H9 (cell line): ENCODE measurements around the gene KIAA1328. TPM values are rescaled to one million over a fixed set of nuclear protein-coding genes. Genes with fewer than 3 reads are reported as not detected.

ENCODE experiments used
- DNase-seq: peaks from one replicate; pipeline ENCODE4 v3.0.0-alpha.2; 2017
- H2AFZ ChIP-seq: one replicate; pipeline ENCODE4 v1.6.1; 2013; ENCODE audit warnings: mild to moderate bottlenecking, low read length, control low read depth, moderate library complexity
- H2AK5ac ChIP-seq: 2 replicates; pipeline ENCODE4 v1.6.1; 2013; ENCODE audit warnings: low read length, control low read depth, mixed read lengths; ENCODE audit not compliant: insufficient read length
- H2BK120ac ChIP-seq: one replicate; pipeline ENCODE4 v1.6.1; 2013; ENCODE audit warnings: low read depth, mild to moderate bottlenecking, low read length, control low read depth, inconsistent platforms; ENCODE audit not compliant: poor library complexity, severe bottlenecking
- H2BK12ac ChIP-seq: 2 replicates; pipeline ENCODE4 v1.6.1; 2013; ENCODE audit warnings: low read length, control low read depth, mixed read lengths, low read depth; ENCODE audit not compliant: insufficient read length
- H2BK15ac ChIP-seq: 2 replicates; pipeline ENCODE4 v1.6.1; 2013; ENCODE audit warnings: low read depth, low read length, control low read depth
- H2BK20ac ChIP-seq: one replicate; pipeline ENCODE4 v1.6.1; 2013; ENCODE audit warnings: low read depth, mild to moderate bottlenecking, low read length, control low read depth, inconsistent platforms; ENCODE audit not compliant: poor library complexity, severe bottlenecking
- H2BK5ac ChIP-seq: 2 replicates; pipeline ENCODE4 v1.6.1; 2013; ENCODE audit warnings: low read length, control low read depth, mixed read lengths; ENCODE audit not compliant: insufficient read length
- H3K14ac ChIP-seq: 2 replicates; pipeline ENCODE4 v1.6.1; 2013; ENCODE audit warnings: low read length, control low read depth; ENCODE audit not compliant: insufficient read depth
- H3K18ac ChIP-seq: 2 replicates; pipeline ENCODE4 v1.6.1; 2013; ENCODE audit warnings: low read depth, mild to moderate bottlenecking, mixed read lengths, low read length, control low read depth; ENCODE audit not compliant: insufficient read length
- H3K23ac ChIP-seq: 2 replicates; pipeline ENCODE4 v1.6.1; 2013; ENCODE audit warnings: low read length, control low read depth, mixed read lengths, low read depth; ENCODE audit not compliant: insufficient read length
- H3K23me2 ChIP-seq: 2 replicates; pipeline ENCODE4 v1.6.1; 2013; ENCODE audit warnings: low read depth, mild to moderate bottlenecking, mixed read lengths, low read length, control low read depth; ENCODE audit not compliant: insufficient read length, poor library complexity, severe bottlenecking
- H3K27ac ChIP-seq: 2 replicates; pipeline ENCODE4 v1.5.1; 2013; ENCODE audit warnings: low read length, control low read depth, mixed read lengths, low read depth; ENCODE audit not compliant: insufficient read length
- H3K27me3 ChIP-seq: 2 replicates; pipeline ENCODE4 v1.6.1; 2013; ENCODE audit warnings: low read length, control low read depth, inconsistent platforms; ENCODE audit not compliant: insufficient read depth
- H3K4ac ChIP-seq: 2 replicates; pipeline ENCODE4 v1.6.1; 2013; ENCODE audit warnings: low read depth, mild to moderate bottlenecking, control low read depth, inconsistent platforms, low read length, moderate library complexity
- H3K4me1 ChIP-seq: 2 replicates; pipeline ENCODE4 v1.6.1; 2013; ENCODE audit warnings: low read length, control low read depth, inconsistent platforms; ENCODE audit not compliant: insufficient read depth
- H3K4me2 ChIP-seq: 2 replicates; pipeline ENCODE4 v1.6.1; 2013; ENCODE audit warnings: low read length, control low read depth, mixed read lengths; ENCODE audit not compliant: insufficient read length, insufficient read depth
- H3K56ac ChIP-seq: 2 replicates; pipeline ENCODE4 v1.6.1; 2013; ENCODE audit warnings: low read depth, mild to moderate bottlenecking, mixed read lengths, low read length, control low read depth; ENCODE audit not compliant: insufficient read length
- H3K79me1 ChIP-seq: 2 replicates; pipeline ENCODE4 v1.6.1; 2013; ENCODE audit warnings: low read depth, mild to moderate bottlenecking, moderate library complexity, low read length, control low read depth, inconsistent platforms; ENCODE audit not compliant: insufficient read depth, poor library complexity, severe bottlenecking
- H3K79me2 ChIP-seq: 2 replicates; pipeline ENCODE4 v1.6.1; 2013; ENCODE audit warnings: low read length, control low read depth, inconsistent platforms; ENCODE audit not compliant: insufficient read depth
- H3K9ac ChIP-seq: 2 replicates; pipeline ENCODE4 v1.6.1; 2013; ENCODE audit warnings: low read length, control low read depth, mixed read lengths; ENCODE audit not compliant: insufficient read length; ENCODE audit errors: extremely low read depth
- H3K9me3 ChIP-seq: one replicate; pipeline ENCODE4 v1.6.1; 2013; ENCODE audit warnings: low read depth, low read length, inconsistent platforms; ENCODE audit not compliant: control insufficient read depth
- H3T11ph ChIP-seq: one replicate; pipeline ENCODE4 v1.6.1; 2013; ENCODE audit warnings: mild to moderate bottlenecking, low read length, control low read depth, inconsistent platforms
- H4K20me1 ChIP-seq: one replicate; pipeline ENCODE4 v1.6.1; 2013; ENCODE audit not compliant: control insufficient read depth, insufficient read length, insufficient read depth
- H4K5ac ChIP-seq: 2 replicates; pipeline ENCODE4 v1.6.1; 2013; ENCODE audit warnings: low read depth, mild to moderate bottlenecking, mixed read lengths, low read length, control low read depth; ENCODE audit not compliant: insufficient read length
- H4K8ac ChIP-seq: replicated peaks from 2 replicates; pipeline ENCODE4 v1.6.1; 2013; ENCODE audit warnings: low read length, control low read depth, mixed read lengths, low read depth; ENCODE audit not compliant: insufficient read length
- H4K91ac ChIP-seq: 2 replicates; pipeline ENCODE4 v1.6.1; 2013; ENCODE audit warnings: low read depth, mild to moderate bottlenecking, moderate library complexity, mixed read lengths, low read length, control low read depth; ENCODE audit not compliant: insufficient read length
- H3K27ac Mint-ChIP-seq, 3 experiments: 2 replicates in 2 of 3; 3 replicates in 1 of 3; pipeline ENCODE4 v1.8.0; 2020 to 2021; ENCODE audit warnings: mixed read lengths in 3 of 3, mild to moderate bottlenecking in 1 of 3, moderate library complexity in 1 of 3
- H3K27me3 Mint-ChIP-seq: 2 replicates; pipeline ENCODE4 v1.8.0; 2021; ENCODE audit warnings: low read depth, mild to moderate bottlenecking, moderate library complexity, mixed read lengths
- H3K36me3 Mint-ChIP-seq, 3 experiments: 2 replicates in 2 of 3; 3 replicates in 1 of 3; pipeline ENCODE4 v1.8.0; 2020 to 2021; ENCODE audit warnings: low read depth in 3 of 3, mixed read lengths in 3 of 3; ENCODE audit not compliant: insufficient read depth in 1 of 3
- H3K4me1 Mint-ChIP-seq, 2 experiments: 2 replicates each; pipeline ENCODE4 v1.8.0; 2020; ENCODE audit warnings: mixed read lengths in 2 of 2
- H3K4me3 Mint-ChIP-seq, 2 experiments: 2 replicates in 1 of 2; 3 replicates in 1 of 2; pipeline ENCODE4 v1.8.0; 2020 to 2021; ENCODE audit warnings: mild to moderate bottlenecking in 2 of 2, mixed read lengths in 2 of 2, moderate library complexity in 1 of 2
- H3K9me3 Mint-ChIP-seq, 2 experiments: 2 replicates in 1 of 2; 3 replicates in 1 of 2; pipeline ENCODE4 v1.8.0; 2020; ENCODE audit warnings: mild to moderate bottlenecking in 2 of 2, mixed read lengths in 2 of 2, moderate library complexity in 1 of 2
- CTCF ChIP-seq: fragments of 200-600 bp; sonication (generic); conservative IDR thresholded peaks from 3 replicates; pipeline ENCODE4 v1.8.0; 2021; ENCODE audit warnings: antibody characterized with exemption, mild to moderate bottlenecking
- WGBS: extraction: QIAGEN DNeasy Blood & Tissue Kit; methylation state at CpG from one replicate; pipeline ENCODE4 v1.1.7; 2013; ENCODE audit warnings: missing lambda C conversion rate, low lambda C conversion rate, mixed read lengths; ENCODE audit not compliant: insufficient read length; ENCODE audit errors: extremely low coverage; 5-methylcytosine and 5-hydroxymethylcytosine counted together
- long read RNA-seq: library from polyadenylated mRNA; unstranded; transcript quantifications from one replicate; pipeline ENCODE4 v2.0.0, GENCODE V29; 2020
- total RNA-seq: library from RNA; stranded (reverse); gene quantifications from 2 replicates; pipeline ENCODE4 v1.2.1, GENCODE V29; 2021

The KIAA1328 gene
- 4.9 and 5.8 TPM in 2 replicates for total RNA-seq
- long read RNA-seq, full-length matches to known transcripts, result 7 of 26 reads
- long read RNA-seq, partial matches to known transcripts, result 2 of 26 reads
- long read RNA-seq, other reads (novel, unspliced or antisense), result 17 of 26 reads

- H3K23ac ChIP-seq, result no peak within 1 kb of the TSS
- peaks cover 3% of the 10 kb centered on the region for H3K79me1 ChIP-seq
- no peak within 1 kb of the TSS for H2BK120ac ChIP-seq
- no peak within 1 kb of the TSS for H3K56ac ChIP-seq
- H3K9ac ChIP-seq, result peak within 1 kb of the TSS; percentile 82
- H3K4ac ChIP-seq, result no peak within 1 kb of the TSS
- no peak within 1 kb of the TSS for H2BK20ac ChIP-seq
- no peak within 1 kb of the TSS for H4K91ac ChIP-seq
- H2BK12ac ChIP-seq, result no peak within 1 kb of the TSS
- H2AFZ ChIP-seq, result peak within 1 kb of the TSS; percentile 44
- H2AK5ac ChIP-seq, result no peak within 1 kb of the TSS
- Mint-ChIP-seq H3K27me3 (no peaks in the 10 kb centered on the region), H3K4me1 (peaks cover 18 to 20% of the 10 kb centered on the region in 2 experiments), H3K4me3 (peak within 1 kb of the TSS; percentile 98 to 99), H3K36me3 (peaks cover 13 to 33% (median 13%) of the 10 kb centered on the region in 3 experiments), H3K27ac (peak within 1 kb of the TSS; percentile 93 to 97 (median 95)), H3K9me3 (no peaks in the 10 kb centered on the region)
- peak; percentile 87 for DNase-seq
- no peak within 1 kb of the TSS for H3K27ac ChIP-seq
- WGBS, result no CpG with 5 or more reads among the region's 83 CpGs
- no peaks in the 10 kb centered on the region for H4K20me1 ChIP-seq
- H3K23me2 ChIP-seq, result no peaks in the 10 kb centered on the region
- H3K14ac ChIP-seq, result peak within 1 kb of the TSS; percentile 90
- H4K8ac ChIP-seq, result no peak within 1 kb of the TSS
- H3K4me2 ChIP-seq, result peak within 1 kb of the TSS; percentile 81
- no peaks in the 10 kb centered on the region for H3K27me3 ChIP-seq
- no peak within 1 kb of the TSS for H3T11ph ChIP-seq
- H3K79me2 ChIP-seq, result no peaks in the 10 kb centered on the region
- H3K9me3 ChIP-seq, result no peaks in the 10 kb centered on the region
- TF ChIP-seq CTCF, result peak; percentile 80
- no peak within 1 kb of the TSS for H2BK5ac ChIP-seq
- H4K5ac ChIP-seq, result peak within 1 kb of the TSS; percentile 42
- H3K4me1 ChIP-seq, result no peaks in the 10 kb centered on the region
- H2BK15ac ChIP-seq, result no peak within 1 kb of the TSS
- H3K18ac ChIP-seq, result peak within 1 kb of the TSS; percentile 95
These were observed at the start of gene KIAA1328, which contains the start of gene TPGS2 for GRCh38 chr18:36828630-36829361. Gene KIAA1328, plus strand, starts transcription at chr18:36829127. Its CDS starts 12 bp downstream, at chr18:36829139. Gene TPGS2, minus strand, starts transcription at chr18:36829002. Its CDS starts 235 bp downstream, at chr18:36828767.
